WTC11 (cell line): ENCODE results near the gene CIART.

Experiments
- AR ChIP-seq: fragments of 250-450 bp; sonication (Bioruptor Pico); IDR thresholded peaks from 2 replicates; pipeline ENCODE4 v1.9.0; 2021; ENCODE audit warnings: mild to moderate bottlenecking
- ARID4B ChIP-seq: sonication (generic); formaldehyde crosslinking; IDR thresholded peaks from 2 replicates; pipeline ENCODE4 v1.8.0; 2023; ENCODE audit warnings: missing genetic modification reagents, mild to moderate bottlenecking, borderline replicate concordance
- ATF1 ChIP-seq: sonication (generic); formaldehyde crosslinking; IDR thresholded peaks from 2 replicates; pipeline ENCODE4 v1.8.1; 2023; ENCODE audit warnings: mild to moderate bottlenecking, moderate library complexity, missing genetic modification reagents
- CTCF ChIP-seq: fragments of 200-600 bp; IDR thresholded peaks from 2 replicates; pipeline ENCODE4 v1.8.0; 2022; ENCODE audit warnings: antibody characterized with exemption
- FOXK1 ChIP-seq: sonication (generic); formaldehyde crosslinking; IDR thresholded peaks from 2 replicates; pipeline ENCODE4 v1.8.0; 2022; ENCODE audit warnings: mild to moderate bottlenecking, moderate library complexity, missing genetic modification reagents
- IRF2 ChIP-seq: sonication (generic); formaldehyde crosslinking; IDR thresholded peaks from 2 replicates; pipeline ENCODE4 v1.8.0; 2022; ENCODE audit warnings: low read depth, missing genetic modification reagents, borderline replicate concordance
- JUN ChIP-seq: sonication (generic); formaldehyde crosslinking; IDR thresholded peaks from 2 replicates; pipeline ENCODE4 v1.8.0; 2023; ENCODE audit warnings: mild to moderate bottlenecking, missing genetic modification reagents
- NFE2L1 ChIP-seq: sonication (generic); formaldehyde crosslinking; IDR thresholded peaks from 2 replicates; pipeline ENCODE4 v1.8.1; 2023; ENCODE audit warnings: missing genetic modification reagents
- SMAD3 ChIP-seq: sonication (generic); formaldehyde crosslinking; IDR thresholded peaks from 2 replicates; pipeline ENCODE4 v1.8.0; 2022; ENCODE audit warnings: missing genetic modification reagents, mild to moderate bottlenecking, borderline replicate concordance
- STAT6 ChIP-seq: sonication (generic); formaldehyde crosslinking; conservative IDR thresholded peaks from 2 replicates; pipeline ENCODE4 v1.8.1; 2023; ENCODE audit warnings: mild to moderate bottlenecking, low read depth, missing genetic modification reagents, moderate library complexity
- ZNF121 ChIP-seq: sonication (generic); formaldehyde crosslinking; IDR thresholded peaks from 2 replicates; pipeline ENCODE4 v1.8.0; 2023; ENCODE audit warnings: missing genetic modification reagents
- ZNF232 ChIP-seq: sonication (generic); formaldehyde crosslinking; IDR thresholded peaks from 2 replicates; pipeline ENCODE4 v1.8.0; 2022; ENCODE audit warnings: mild to moderate bottlenecking, missing genetic modification reagents
- ZNF512 ChIP-seq: sonication (generic); formaldehyde crosslinking; IDR thresholded peaks from 2 replicates; pipeline ENCODE4 v1.8.1; 2022; ENCODE audit warnings: missing genetic modification reagents, borderline replicate concordance

GRCh38 chr1:150259217-150259616, 23.1 kb upstream of the CIART start:
- no peak for TF ChIP-seq ZNF512 (CRISPR knock-in tag)
- TF ChIP-seq ARID4B (CRISPR knock-in tag) = no peak
- no peak for TF ChIP-seq SMAD3 (CRISPR knock-in tag)
- TF ChIP-seq NFE2L1 = no peak
- TF ChIP-seq JUN (CRISPR knock-in tag) = no peak
- no peak for TF ChIP-seq STAT6
- no peak for TF ChIP-seq ATF1 (CRISPR knock-in tag)
- no peak for TF ChIP-seq CTCF
- TF ChIP-seq FOXK1 = no peak
- no peak for TF ChIP-seq ZNF121 (CRISPR knock-in tag)
- no peak for TF ChIP-seq ZNF232 (CRISPR knock-in tag)
- TF ChIP-seq AR (CRISPR knock-in tag) = no peak
- no peak for TF ChIP-seq IRF2 (CRISPR knock-in tag)
